ENCODE data around the gene TTC33. TPM values are rescaled to one million over a fixed set of nuclear protein-coding genes. Genes with fewer than 3 reads are reported as not detected.

The TTC33 gene
- total and polyA plus RNA-seq, 2 of the 13 experiments (the other 11 are each of a cell fraction or from before 2014, with no cell fraction given) = 4.5 to 20.0 TPM

DNA sequence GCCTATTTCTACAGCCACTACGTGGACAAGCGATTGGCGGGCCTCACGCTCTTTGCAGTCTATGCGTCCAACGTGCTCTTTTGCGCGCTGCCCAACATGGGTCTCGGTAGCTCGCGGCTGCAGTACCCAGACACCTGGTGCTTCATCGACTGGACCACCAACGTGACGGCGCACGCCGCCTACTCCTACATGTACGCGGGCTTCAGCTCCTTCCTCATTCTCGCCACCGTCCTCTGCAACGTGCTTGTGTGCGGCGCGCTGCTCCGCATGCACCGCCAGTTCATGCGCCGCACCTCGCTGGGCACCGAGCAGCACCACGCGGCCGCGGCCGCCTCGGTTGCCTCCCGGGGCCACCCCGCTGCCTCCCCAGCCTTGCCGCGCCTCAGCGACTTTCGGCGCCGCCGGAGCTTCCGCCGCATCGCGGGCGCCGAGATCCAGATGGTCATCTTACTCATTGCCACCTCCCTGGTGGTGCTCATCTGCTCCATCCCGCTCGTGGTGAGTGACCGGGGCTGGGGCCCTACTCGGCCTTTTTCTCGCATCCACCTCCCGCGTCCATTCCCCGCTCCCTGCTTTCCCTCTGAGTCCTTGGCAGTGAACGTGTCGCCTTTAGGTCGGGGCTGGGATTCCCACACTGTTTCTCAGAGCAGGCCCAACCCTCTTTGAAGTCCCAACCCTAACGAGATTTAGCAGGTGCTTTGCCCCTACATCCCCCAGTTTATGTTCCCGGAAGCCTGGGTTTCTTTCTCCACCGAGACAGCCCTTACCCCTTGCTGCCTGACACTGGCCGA, 74.2 kb downstream of the TTC33 start:
- H3K79me2 ChIP-seq (ENCODE audit: insufficient read depth, low read length) = no peaks in the 10 kb centered on the region
- ATAC-seq (no peak), DNase-seq (ENCODE audit: low spot score) (no peak), FAIRE-seq (no peak)
- ChIA-PET CTCF (ENCODE audit: low intra/inter-chr PET ratio, low total read pairs) (no interaction called here), POLR2A (no interaction called here)
- no peak overlapping the region for H3K4me3 ChIP-seq (replicated peaks in 1 of 3; ENCODE audit: insufficient read depth in 1 of 3, low read depth in 2 of 3, low read length in 3 of 3)
- H3K4me2 ChIP-seq (ENCODE audit: low read depth, low read length) = no peak overlapping the region
- peaks cover 12% of the 10 kb centered on the region; the same call in 1 of the 2 replicates for H3K4me1 ChIP-seq (ENCODE audit: insufficient read depth, low read length)
- BruUV-seq (replicated peaks) = no TSS peak
- TF ChIP-seq MEF2D (CRISPR knock-in tag; IDR thresholded peaks at IDR 0.05) = no peak
- TF ChIP-seq ZNF530 (CRISPR knock-in tag; IDR thresholded peaks at IDR 0.05; ENCODE audit: low read depth) = no peak
- no peak for TF ChIP-seq MTF1 (CRISPR knock-in tag; IDR thresholded peaks at IDR 0.05)
- TF ChIP-seq JDP2 (CRISPR knock-in tag; IDR thresholded peaks at IDR 0.05; ENCODE audit: borderline replicate concordance) = no peak
- no peak for TF ChIP-seq ZNF713 (CRISPR knock-in tag; IDR thresholded peaks at IDR 0.05)
- TF ChIP-seq ZNF816 (CRISPR knock-in tag; IDR thresholded peaks at IDR 0.05; ENCODE audit: borderline replicate concordance) = no peak
- no peak for TF ChIP-seq ZFP36L2 (CRISPR knock-in tag; IDR thresholded peaks at IDR 0.05)
- no peak for TF ChIP-seq TCF12 (IDR thresholded peaks at IDR 0.05)
- no peak for TF ChIP-seq TCF12 (CRISPR knock-in tag; IDR thresholded peaks at IDR 0.05)
- TF ChIP-seq SMAD9 (CRISPR knock-in tag; IDR thresholded peaks at IDR 0.05) = no peak
- TF ChIP-seq ZNF782 (CRISPR knock-in tag; IDR thresholded peaks at IDR 0.05; ENCODE audit: borderline replicate concordance) = no peak
- no peak for TF ChIP-seq ZNF572 (CRISPR knock-in tag; IDR thresholded peaks at IDR 0.05)
- no peaks in the 10 kb centered on the region for H4K20me1 ChIP-seq (ENCODE audit: insufficient read depth, low read length)
- H3K9me3 ChIP-seq (ENCODE audit: low read length) = no peaks in the 10 kb centered on the region
- no peak overlapping the region for H3K9ac ChIP-seq (ENCODE audit: insufficient read depth, low read depth, low read length)
- in situ Hi-C loops (cut with HindIII; ENCODE audit: extremely low pct_ligation_motif_present, low pct_unique_long_range_greater_than_20kb) (loop anchor here (10.0 to 25.0 kb wide), 2 partner anchors 967 to 1094 kb away; no protein-coding TSS in a partner anchor), intact Hi-C loops (cut with micrococcal nuclease; ENCODE audit: unreplicated experiment) (no loop called here)
- peaks cover 1 to 7% of the 10 kb centered on the region in 2 experiments; a peak in 2 of 5 replicates for H3K27me3 ChIP-seq (ENCODE audit: control insufficient read depth in 1 of 2, insufficient read depth in 2 of 2, low read length in 2 of 2)
- no peaks in the 10 kb centered on the region for H3K36me3 ChIP-seq (replicated peaks in 1 of 2; ENCODE audit: control insufficient read depth in 1 of 2, insufficient read depth in 2 of 2, low read length in 2 of 2)
- H2AFZ ChIP-seq (ENCODE audit: low read length) = no peak overlapping the region
- no peak overlapping the region for H3K27ac ChIP-seq (ENCODE audit: extremely low read length, insufficient read depth, low read length)
- 93% methylated on average over 67 of the region's 67 CpGs for WGBS (ENCODE audit: low lambda C conversion rate)
